Uterus (tissue), 4 donors: ENCODE measurements around the gene PRPF18. TPM values are rescaled to one million over a fixed set of nuclear protein-coding genes. Genes with fewer than 3 reads are reported as not detected.

Source experiments
- DNase-seq, 2 donors: peaks; one replicate each; pipeline ENCODE4 v3.0.0-alpha.2; 2019 to 2020
- H3K27ac ChIP-seq, 2 donors: fragments of 200-600 bp; sonication (generic); 1 replicate in 1 of 2; 2 replicates in 1 of 2; pipeline ENCODE4 v1.5.1; 2016 to 2018
- H3K27me3 ChIP-seq, 2 donors: fragments of 200-600 bp; sonication (generic); one replicate each; pipeline ENCODE4 v1.5.1; 2018 to 2019; ENCODE audit warnings: control low read depth in 1 of 2
- H3K36me3 ChIP-seq, 2 donors: fragments of 200-600 bp; sonication (generic); one replicate each; pipeline ENCODE4 v1.5.1; 2019; ENCODE audit warnings: control low read depth in 1 of 2
- H3K4me1 ChIP-seq, 2 donors: fragments of 200-600 bp; sonication (generic); one replicate each; pipeline ENCODE4 v1.5.1; 2018 to 2019; ENCODE audit warnings: control low read depth in 1 of 2
- H3K4me3 ChIP-seq, 2 donors: fragments of 200-600 bp; sonication (generic); 1 replicate in 1 of 2; 2 replicates in 1 of 2; pipeline ENCODE4 v1.5.1; 2018 to 2019; ENCODE audit warnings: mild to moderate bottlenecking in 1 of 2
- H3K9me3 ChIP-seq, 2 donors: fragments of 200-600 bp; sonication (generic); one replicate each; pipeline ENCODE4 v1.5.1; 2019; ENCODE audit warnings: control low read depth in 1 of 2
- POLR2A ChIP-seq, 2 donors: fragments of 450-650 bp; IDR thresholded peaks; one replicate each; pipeline ENCODE4 v1.6.1; 2016; ENCODE audit warnings: antibody characterized with exemption in 2 of 2, mild to moderate bottlenecking in 1 of 2, moderate library complexity in 1 of 2
- intact Hi-C: fragments of 100-400 bp; cut with DNase I; formaldehyde crosslinking; loops from one replicate; pipeline ENCODE4 v1.15.1; 2023; ENCODE audit warnings: low total_unique reads
- total RNA-seq, 4 donors: library from RNA; depleted of rRNA in 3 of 4; stranded (reverse); fragments of >200 nt in 3 of 4; gene quantifications; one replicate each; pipeline versions ENCODE4 v1.1.0 to v1.2.4, GENCODE V29; 2014 to 2023
- TF ChIP-seq, protein P1 (sequence below), 4 experiments: fragments of 200-600 bp in 2 of 4; fragments of 450-650 bp in 2 of 4; sonication (generic) in 2 of 4; IDR thresholded peaks; one replicate each; pipeline ENCODE4 v1.5.1; 2016 to 2019; ENCODE audit warnings: antibody characterized with exemption in 4 of 4, mild to moderate bottlenecking in 2 of 4, moderate library complexity in 1 of 4
- donor health status: DM: yes; HTN: yes; CAD: no.

PRPF18 gene
- total RNA-seq, 4 donors from 2014 or later = 5.6 to 61.4 (median 22.5) TPM

GRCh38 chr10:13673156-13673555, 86.4 kb downstream of the PRPF18 start:
- TF ChIP-seq POLR2A (IDR thresholded peaks at IDR 0.05) = no peak
- TF ChIP-seq, protein P1, sequence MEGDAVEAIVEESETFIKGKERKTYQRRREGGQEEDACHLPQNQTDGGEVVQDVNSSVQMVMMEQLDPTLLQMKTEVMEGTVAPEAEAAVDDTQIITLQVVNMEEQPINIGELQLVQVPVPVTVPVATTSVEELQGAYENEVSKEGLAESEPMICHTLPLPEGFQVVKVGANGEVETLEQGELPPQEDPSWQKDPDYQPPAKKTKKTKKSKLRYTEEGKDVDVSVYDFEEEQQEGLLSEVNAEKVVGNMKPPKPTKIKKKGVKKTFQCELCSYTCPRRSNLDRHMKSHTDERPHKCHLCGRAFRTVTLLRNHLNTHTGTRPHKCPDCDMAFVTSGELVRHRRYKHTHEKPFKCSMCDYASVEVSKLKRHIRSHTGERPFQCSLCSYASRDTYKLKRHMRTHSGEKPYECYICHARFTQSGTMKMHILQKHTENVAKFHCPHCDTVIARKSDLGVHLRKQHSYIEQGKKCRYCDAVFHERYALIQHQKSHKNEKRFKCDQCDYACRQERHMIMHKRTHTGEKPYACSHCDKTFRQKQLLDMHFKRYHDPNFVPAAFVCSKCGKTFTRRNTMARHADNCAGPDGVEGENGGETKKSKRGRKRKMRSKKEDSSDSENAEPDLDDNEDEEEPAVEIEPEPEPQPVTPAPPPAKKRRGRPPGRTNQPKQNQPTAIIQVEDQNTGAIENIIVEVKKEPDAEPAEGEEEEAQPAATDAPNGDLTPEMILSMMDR (IDR thresholded peaks at IDR 0.05) = no peak
- intact Hi-C loops = no loop called here
- H3K27ac ChIP-seq = no peak overlapping the region
- H3K36me3 ChIP-seq = no peaks in the 10 kb centered on the region
- no peaks in the 10 kb centered on the region for H3K4me1 ChIP-seq
- H3K9me3 ChIP-seq = no peaks in the 10 kb centered on the region
- no peak overlapping the region for H3K4me3 ChIP-seq
- no peak for DNase-seq
- no peaks in the 10 kb centered on the region for H3K27me3 ChIP-seq

DNA sequence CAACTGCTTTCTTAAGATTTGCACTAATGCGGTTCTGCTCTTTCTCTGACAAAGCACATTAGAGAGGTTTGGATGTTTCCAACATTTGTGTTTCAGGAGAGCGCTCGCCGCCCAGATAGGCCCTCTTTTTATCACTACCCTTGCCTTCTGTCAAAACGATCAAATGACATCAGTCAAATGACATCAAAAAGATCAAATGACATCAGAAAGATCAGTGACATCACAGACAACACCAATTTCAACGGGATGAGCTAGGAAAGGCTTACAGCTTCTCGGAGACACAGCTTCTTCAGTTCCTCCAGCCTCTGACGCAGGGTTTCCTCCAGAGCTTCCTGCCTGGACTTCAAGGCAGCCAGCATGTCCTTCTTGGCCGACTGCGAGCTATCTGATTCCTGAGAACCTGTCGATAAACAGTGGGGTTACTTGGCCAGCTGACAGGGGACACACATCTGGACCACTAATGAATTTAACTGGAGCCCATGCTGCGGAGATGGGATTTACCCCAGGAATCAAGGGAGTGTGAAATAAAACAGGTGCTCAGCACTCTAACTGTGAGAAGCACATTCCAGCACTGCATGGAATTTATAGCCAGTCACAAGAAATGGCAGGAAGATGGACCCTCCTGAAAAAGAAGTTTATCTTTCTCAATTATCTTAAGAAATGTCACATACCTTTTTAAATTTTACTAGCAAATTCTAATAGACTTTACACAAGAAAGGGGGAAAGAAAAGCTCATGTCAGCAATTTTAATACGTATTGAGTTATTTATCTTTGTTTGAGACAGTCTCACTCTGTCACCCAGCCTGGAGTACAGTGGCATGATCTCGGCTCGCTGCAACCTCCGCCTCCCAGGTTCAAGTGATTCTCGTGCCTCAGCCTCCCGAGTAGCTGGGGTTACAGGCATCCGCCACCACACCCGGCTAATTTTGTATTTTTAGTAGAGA, 88.2 kb downstream of the PRPF18 start:
- Histone ChIP-seq H3K4me3 (no peak overlapping the region), H3K27ac (no peak overlapping the region), H3K4me1 (no peaks in the 10 kb centered on the region), H3K36me3 (no peaks in the 10 kb centered on the region), H3K9me3 (no peaks in the 10 kb centered on the region), H3K27me3 (no peaks in the 10 kb centered on the region)
- TF ChIP-seq, protein P1 (IDR thresholded peaks at IDR 0.05) = no peak
- TF ChIP-seq POLR2A (IDR thresholded peaks at IDR 0.05) = no peak
- intact Hi-C loops = no loop called here
- DNase-seq = no peak

DNA sequence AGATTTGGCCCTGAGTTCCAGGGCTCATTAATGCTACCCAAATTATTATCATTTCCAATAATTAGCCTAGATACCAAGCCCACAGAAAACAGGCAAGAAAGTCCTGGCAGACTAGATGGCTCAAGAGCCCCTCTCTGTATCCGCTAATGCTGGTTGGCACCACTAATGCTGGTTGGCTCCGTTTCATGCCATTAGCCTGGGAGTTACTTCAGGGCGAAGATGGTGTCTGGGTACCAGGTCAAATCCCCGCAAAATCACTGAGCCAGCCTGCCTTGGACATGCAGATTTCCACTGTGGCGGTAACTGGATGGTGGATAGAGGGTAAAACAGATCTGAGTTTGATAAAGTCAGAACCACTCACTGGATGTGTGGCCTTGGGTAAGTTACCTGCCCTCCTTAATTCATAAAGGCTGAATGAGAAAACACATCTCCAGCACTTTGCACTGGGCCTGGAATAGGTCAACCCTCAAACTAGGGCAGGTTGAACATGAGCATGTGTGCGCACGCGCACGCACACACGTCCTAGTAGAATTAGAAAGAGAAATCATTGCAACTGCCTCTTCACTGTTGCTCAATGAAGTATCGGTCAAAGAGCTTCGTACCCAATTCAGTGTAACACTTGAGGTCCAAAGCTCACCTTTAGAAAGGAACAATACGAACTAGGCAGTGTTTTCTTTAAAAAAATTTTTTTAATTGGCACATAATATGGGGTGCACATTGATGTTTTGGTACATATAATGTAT, 91.5 kb downstream of the PRPF18 start:
- TF ChIP-seq POLR2A (IDR thresholded peaks at IDR 0.05) = no peak
- TF ChIP-seq, protein P1 (IDR thresholded peaks at IDR 0.05) = no peak
- Histone ChIP-seq H3K4me1 (no peaks in the 10 kb centered on the region), H3K27ac (no peak overlapping the region), H3K27me3 (no peaks in the 10 kb centered on the region), H3K9me3 (no peaks in the 10 kb centered on the region), H3K36me3 (no peaks in the 10 kb centered on the region), H3K4me3 (no peak overlapping the region)
- no peak for DNase-seq
- intact Hi-C loops = no loop called here

Other genes starting within 250 kb of the PRPF18 start
- 100 to 1,000 TPM in 1 of 4 donors, 10 to 100 TPM in 3; 11.2 to 106 (median 34.8) TPM for gene SEPHS1, start 238.7 kb upstream of the PRPF18 start, total RNA-seq
- gene BEND7, start 58.0 kb upstream of the PRPF18 start, total RNA-seq = 10 to 100 TPM in 2 of 4 donors, 1 to 10 TPM in 2; 3.3 to 32.7 (median 11.9) TPM